D721Med (cell line): ENCODE results near the gene CMC1.

Source experiments
- DNase-seq: peaks from one replicate; pipeline ENCODE4 v3.0.0; 2011; ENCODE audit warnings: low spot score; ENCODE audit not compliant: insufficient read length
- FAIRE-seq: peaks from 2 replicates; lab custom pipeline; 2011; peaks lifted over from hg19 to GRCh38; lab: Jason Lieb, UNC
- CTCF ChIP-seq: IDR thresholded peaks from 2 replicates; pipeline ENCODE4 v1.5.1; 2012; ENCODE audit warnings: mild to moderate bottlenecking, control low read depth; ENCODE audit not compliant: insufficient read depth; ENCODE audit errors: missing control alignments

Gene CMC1

DNA sequence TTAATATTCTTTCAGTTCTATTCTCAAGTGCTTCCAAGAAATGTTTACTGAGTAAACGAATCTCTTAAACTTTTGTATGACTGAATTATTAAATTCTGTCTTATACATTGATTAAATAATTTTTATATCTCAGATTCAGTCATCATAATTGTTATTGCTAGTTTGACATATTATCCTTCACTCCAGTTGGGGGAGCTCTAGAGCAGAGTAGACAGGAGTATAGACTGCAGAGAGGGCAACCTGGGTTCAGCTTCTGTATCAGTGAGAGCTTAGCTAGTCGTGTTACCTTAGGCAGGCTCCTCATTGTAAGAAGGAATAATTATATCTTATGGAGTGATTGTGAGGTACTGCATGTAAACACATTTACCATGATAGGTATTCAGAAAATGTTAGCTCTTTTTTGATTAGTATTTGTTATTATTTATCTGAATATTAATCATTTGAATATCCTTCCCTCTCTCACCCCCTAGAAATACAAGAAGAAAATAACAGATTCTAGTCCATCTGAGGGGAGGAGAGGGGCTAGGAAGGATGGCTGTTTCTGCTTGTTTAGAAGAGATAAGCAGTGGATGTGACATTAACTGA lies 76.1 kb downstream of the CMC1 start:
- no peak for DNase-seq
- FAIRE-seq: no peak

GRCh38 chr3:28320981-28321380 lies 79.6 kb downstream of the CMC1 start:
- no peak for TF ChIP-seq CTCF
- no peak for DNase-seq
- no peak for FAIRE-seq

More for the DNA sequence above, 76.1 kb downstream of the CMC1 start:
- peak; percentile 59 for TF ChIP-seq CTCF

- DNase-seq (no peak), FAIRE-seq (no peak)
- TF ChIP-seq CTCF: no peak
Observed at GRCh38 chr3:28322464-28322863, 81.0 kb downstream of the CMC1 start.

DNA sequence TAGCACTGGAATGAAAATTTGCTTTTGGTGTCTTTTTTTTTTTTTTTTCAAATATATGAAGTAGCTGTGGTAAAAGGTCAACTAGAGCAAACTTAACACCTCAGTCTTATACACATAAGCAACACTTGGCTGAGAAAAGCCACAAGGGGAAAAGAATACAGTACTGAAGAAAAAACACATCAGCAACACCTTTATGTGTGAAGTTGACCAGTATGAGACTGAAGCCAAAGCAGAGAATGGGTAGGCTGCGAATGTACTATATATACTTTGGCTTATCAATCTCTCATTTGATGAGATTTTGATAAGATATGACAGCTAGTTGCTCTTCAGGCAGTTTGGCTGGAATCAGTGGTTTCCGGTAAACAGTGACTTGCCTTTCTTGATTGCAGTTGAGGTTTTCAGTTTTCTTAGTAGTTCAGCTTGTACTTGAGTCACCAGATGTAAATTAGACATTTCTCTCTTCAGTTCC lies 85.1 kb downstream of the CMC1 start:
- DNase-seq (no peak), FAIRE-seq (no peak)
- no peak for TF ChIP-seq CTCF

DNA sequence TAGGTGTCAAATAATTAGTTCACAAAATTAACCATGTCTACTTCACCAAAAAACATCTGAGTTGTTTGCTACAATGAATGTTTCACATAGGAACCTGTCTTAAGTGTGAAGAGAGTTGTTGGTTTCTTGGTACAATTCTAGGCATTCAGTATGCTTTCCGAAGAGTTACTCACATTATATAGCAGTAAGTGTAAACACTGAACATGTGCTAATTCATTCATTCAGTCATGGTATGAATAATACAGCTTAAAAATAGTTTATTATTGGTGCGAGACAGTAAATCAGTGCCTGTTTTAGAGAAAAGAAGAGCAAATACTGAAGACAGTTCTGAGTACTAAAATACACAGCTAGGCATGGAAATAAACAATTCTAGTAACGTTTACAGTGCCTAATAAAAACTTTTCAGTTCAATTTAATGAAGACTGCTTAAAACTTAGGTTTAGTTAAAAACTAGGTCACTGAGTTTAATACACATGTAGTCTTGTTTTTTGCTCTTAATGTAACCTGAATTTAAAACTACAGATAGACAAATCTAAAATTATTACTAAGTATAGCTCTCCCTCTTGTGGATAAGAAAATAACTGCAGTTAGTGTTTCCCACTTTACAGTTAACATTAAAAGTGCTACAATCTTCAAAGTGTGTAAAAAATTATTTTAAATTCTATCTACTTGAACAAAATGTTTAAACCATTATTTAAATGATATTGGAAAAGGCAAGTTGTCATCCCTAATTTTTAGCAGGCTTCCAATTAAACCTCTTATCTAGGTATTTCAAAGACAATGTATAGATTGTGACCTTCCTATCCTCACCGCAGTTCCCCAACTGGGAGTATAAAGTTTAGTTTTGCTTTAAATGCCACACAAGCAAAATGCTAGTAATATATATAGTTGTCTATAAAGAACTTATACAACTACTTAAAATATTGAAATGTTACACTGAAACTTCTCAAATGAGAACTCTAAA lies 87.1 kb downstream of the CMC1 start:
- TF ChIP-seq CTCF: peak; percentile 65
- no peak for FAIRE-seq
- DNase-seq: no peak

DNA sequence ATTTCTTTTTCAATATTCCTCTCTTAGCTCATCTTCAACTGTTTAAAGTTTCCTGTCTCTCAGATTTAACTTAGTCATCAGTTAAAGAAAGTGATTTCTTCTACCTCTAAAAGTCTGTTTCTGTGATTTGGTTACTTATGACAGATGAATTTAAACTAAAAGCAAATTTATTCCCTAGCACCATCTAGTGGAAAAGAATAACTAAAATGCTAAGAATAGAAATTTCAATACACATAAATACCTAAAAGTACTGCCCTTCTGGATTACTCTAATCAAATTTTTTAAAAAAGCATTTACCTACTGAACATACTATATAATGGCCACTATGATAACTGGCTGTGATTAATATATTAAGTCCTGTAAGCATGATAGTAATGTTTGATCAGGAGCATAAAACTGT lies 93.1 kb downstream of the CMC1 start:
- TF ChIP-seq CTCF: peak; percentile 16
- no peak for DNase-seq
- no peak for FAIRE-seq
